ENCODE measurements around the gene SMDT1. TPM values are rescaled to one million over a fixed set of nuclear protein-coding genes. Genes with fewer than 3 reads are reported as not detected.

The SMDT1 gene
- total and polyA plus RNA-seq, 2 of the 4 experiments (the other 2 are of a cell fraction): 2.3 to 15.7 TPM

DNA sequence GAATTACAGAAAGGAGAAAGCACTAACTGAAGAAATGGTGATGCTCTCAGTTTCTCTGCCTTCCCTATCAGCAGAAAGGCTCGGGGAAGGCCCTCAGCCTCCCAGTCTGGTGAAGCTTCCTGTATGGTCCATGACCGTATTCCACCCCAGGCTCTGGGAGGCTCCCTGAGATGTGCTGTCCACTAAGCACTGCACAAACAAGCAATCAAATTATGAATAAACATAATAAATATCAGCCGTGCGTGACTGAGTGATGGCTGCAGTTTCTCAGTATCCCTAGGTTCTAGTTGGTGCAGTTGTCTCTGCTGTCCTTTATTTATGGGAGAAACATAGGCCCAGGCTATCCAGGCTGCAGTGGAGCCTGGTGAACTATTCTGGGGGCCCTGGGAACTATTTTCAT is 3.6 kb downstream of the SMDT1 start:
- ATAC-seq (ENCODE audit: low read depth): no peak
- intact Hi-C loops (cut with micrococcal nuclease): no loop called here

More for the DNA sequence above, 3.6 kb downstream of the SMDT1 start:
- H3K14ac ChIP-seq (replicated peaks; ENCODE audit: low read depth, low read length): no peak overlapping the region
- no CpG with 5 or more reads among the region's 4 CpGs for WGBS, 2 experiments (ENCODE audit: extremely low coverage in 2 of 2, insufficient read length in 1 of 2)
- no peaks in the 10 kb centered on the region for H4K20me1 ChIP-seq (ENCODE audit: insufficient read depth, low read length)
- no peak overlapping the region for H4K8ac ChIP-seq (ENCODE audit: low read depth in 2 of 2, low read length in 2 of 2)
- H3K9me3 ChIP-seq (ENCODE audit: control insufficient read depth, insufficient read depth, low read length): no peaks in the 10 kb centered on the region
- TF ChIP-seq, protein P1, sequence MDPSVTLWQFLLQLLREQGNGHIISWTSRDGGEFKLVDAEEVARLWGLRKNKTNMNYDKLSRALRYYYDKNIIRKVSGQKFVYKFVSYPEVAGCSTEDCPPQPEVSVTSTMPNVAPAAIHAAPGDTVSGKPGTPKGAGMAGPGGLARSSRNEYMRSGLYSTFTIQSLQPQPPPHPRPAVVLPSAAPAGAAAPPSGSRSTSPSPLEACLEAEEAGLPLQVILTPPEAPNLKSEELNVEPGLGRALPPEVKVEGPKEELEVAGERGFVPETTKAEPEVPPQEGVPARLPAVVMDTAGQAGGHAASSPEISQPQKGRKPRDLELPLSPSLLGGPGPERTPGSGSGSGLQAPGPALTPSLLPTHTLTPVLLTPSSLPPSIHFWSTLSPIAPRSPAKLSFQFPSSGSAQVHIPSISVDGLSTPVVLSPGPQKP (IDR thresholded peaks at IDR 0.05; ENCODE audit: borderline replicate concordance, low read depth, low read length): no peak
- no peak for TF ChIP-seq MAZ (IDR thresholded peaks at IDR 0.05; ENCODE audit: borderline replicate concordance, low read depth, low read length)
- TF ChIP-seq CHD1 (IDR thresholded peaks at IDR 0.05; ENCODE audit: low read depth, low read length): no peak
- TF ChIP-seq, protein P2, sequence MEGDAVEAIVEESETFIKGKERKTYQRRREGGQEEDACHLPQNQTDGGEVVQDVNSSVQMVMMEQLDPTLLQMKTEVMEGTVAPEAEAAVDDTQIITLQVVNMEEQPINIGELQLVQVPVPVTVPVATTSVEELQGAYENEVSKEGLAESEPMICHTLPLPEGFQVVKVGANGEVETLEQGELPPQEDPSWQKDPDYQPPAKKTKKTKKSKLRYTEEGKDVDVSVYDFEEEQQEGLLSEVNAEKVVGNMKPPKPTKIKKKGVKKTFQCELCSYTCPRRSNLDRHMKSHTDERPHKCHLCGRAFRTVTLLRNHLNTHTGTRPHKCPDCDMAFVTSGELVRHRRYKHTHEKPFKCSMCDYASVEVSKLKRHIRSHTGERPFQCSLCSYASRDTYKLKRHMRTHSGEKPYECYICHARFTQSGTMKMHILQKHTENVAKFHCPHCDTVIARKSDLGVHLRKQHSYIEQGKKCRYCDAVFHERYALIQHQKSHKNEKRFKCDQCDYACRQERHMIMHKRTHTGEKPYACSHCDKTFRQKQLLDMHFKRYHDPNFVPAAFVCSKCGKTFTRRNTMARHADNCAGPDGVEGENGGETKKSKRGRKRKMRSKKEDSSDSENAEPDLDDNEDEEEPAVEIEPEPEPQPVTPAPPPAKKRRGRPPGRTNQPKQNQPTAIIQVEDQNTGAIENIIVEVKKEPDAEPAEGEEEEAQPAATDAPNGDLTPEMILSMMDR (conservative IDR thresholded peaks at IDR 0.05; ENCODE audit: low read depth, low read length): no peak
- no peak for TF ChIP-seq RAD21 (IDR thresholded peaks at IDR 0.05; ENCODE audit: low read length)
- no peak for TF ChIP-seq SMC3 (IDR thresholded peaks at IDR 0.05; ENCODE audit: low read depth, low read length)
- no peak for TF ChIP-seq MXI1 (IDR thresholded peaks at IDR 0.05; ENCODE audit: borderline replicate concordance, low read depth, low read length)
- TF ChIP-seq, protein P3, sequence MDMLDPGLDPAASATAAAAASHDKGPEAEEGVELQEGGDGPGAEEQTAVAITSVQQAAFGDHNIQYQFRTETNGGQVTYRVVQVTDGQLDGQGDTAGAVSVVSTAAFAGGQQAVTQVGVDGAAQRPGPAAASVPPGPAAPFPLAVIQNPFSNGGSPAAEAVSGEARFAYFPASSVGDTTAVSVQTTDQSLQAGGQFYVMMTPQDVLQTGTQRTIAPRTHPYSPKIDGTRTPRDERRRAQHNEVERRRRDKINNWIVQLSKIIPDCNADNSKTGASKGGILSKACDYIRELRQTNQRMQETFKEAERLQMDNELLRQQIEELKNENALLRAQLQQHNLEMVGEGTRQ (IDR thresholded peaks at IDR 0.05; ENCODE audit: low read depth, low read length): no peak
- TF ChIP-seq NFE2L2 (IDR thresholded peaks at IDR 0.05; ENCODE audit: low read depth, low read length): no peak
- TF ChIP-seq RCOR1 (IDR thresholded peaks at IDR 0.05; ENCODE audit: insufficient replicate concordance, low read length): no peak
- no peak for TF ChIP-seq BHLHE40 (IDR thresholded peaks at IDR 0.05; ENCODE audit: low read depth, low read length)
- no peak for TF ChIP-seq POLR2A (IDR thresholded peaks at IDR 0.05; ENCODE audit: low read depth, low read length)
- no peak for TF ChIP-seq FOS (IDR thresholded peaks at IDR 0.05; ENCODE audit: low read depth, low read length)
- no peak for TF ChIP-seq RFX5 (IDR thresholded peaks at IDR 0.05; ENCODE audit: low read depth, low read length)
- no peak for TF ChIP-seq CEBPB (IDR thresholded peaks at IDR 0.05; ENCODE audit: low read depth, low read length)
- no peak for TF ChIP-seq MAFK (IDR thresholded peaks at IDR 0.05; ENCODE audit: low read depth, low read length)
- BruUV-seq (replicated peaks): no TSS peak
- H4K5ac ChIP-seq (ENCODE audit: low read depth, low read length): no peak overlapping the region
- peaks cover 18% of the 10 kb centered on the region for H3K36me3 ChIP-seq (ENCODE audit: control insufficient read depth, insufficient read depth, low read length)
- H3K23ac ChIP-seq (ENCODE audit: low read depth, low read length): no peak overlapping the region
- no peak overlapping the region for H3K9ac ChIP-seq (ENCODE audit: low read depth, low read length)
- H2AK9ac ChIP-seq (replicated peaks; ENCODE audit: low read depth, low read length, poor library complexity): no peak overlapping the region
- no peak overlapping the region for H3K4ac ChIP-seq (ENCODE audit: low read depth, low read length)
- no peak overlapping the region for H2BK120ac ChIP-seq (ENCODE audit: low read depth, low read length)
- no peak overlapping the region for H2BK15ac ChIP-seq (ENCODE audit: low read depth, low read length)
- no peak overlapping the region for H4K91ac ChIP-seq (ENCODE audit: insufficient read depth, low read depth, low read length)
- H3K4me2 ChIP-seq (ENCODE audit: low read depth, low read length): no peak overlapping the region
- no peak overlapping the region for H2BK20ac ChIP-seq (ENCODE audit: low read depth, low read length)
- no peaks in the 10 kb centered on the region for H3K27me3 ChIP-seq (ENCODE audit: control insufficient read depth, insufficient read depth, low read length)
- no peak overlapping the region for H3K18ac ChIP-seq (ENCODE audit: low read depth, low read length)
- H3K4me3 ChIP-seq (ENCODE audit: insufficient read depth, low read depth, low read length): no peak overlapping the region
- H3K9me1 ChIP-seq (ENCODE audit: insufficient read depth, low read length): 0 out of 2 replicates have a peak, but pooled peaks cover 7% of the 10 kb centered on the region
- dilution Hi-C loops (cut with HindIII; ENCODE audit: low sequenced_read_pairs, unreplicated experiment): no loop called here
- peaks cover 6% of the 10 kb centered on the region for H3K4me1 ChIP-seq (ENCODE audit: control insufficient read depth, insufficient read depth, low read length)
- in situ Hi-C loops (cut with MboI; ENCODE audit: low sequenced_read_pairs): no loop called here
- no peak for DNase-seq
- ChIA-PET POLR2A (ENCODE audit: unreplicated experiment) (no interaction called here), CTCF (no interaction called here)
- no peak overlapping the region for H3K27ac ChIP-seq (ENCODE audit: insufficient read depth, low read length)
- H3K79me1 ChIP-seq (ENCODE audit: low read depth in 1 of 2, low read length in 2 of 2): peaks cover 25 to 55% of the 10 kb centered on the region in 2 experiments
- H2BK5ac ChIP-seq (ENCODE audit: low read depth, low read length, poor library complexity, severe bottlenecking): no peak overlapping the region
- no peak overlapping the region for H3K56ac ChIP-seq (ENCODE audit: extremely low read depth, insufficient read depth, low read length)
- H2AFZ ChIP-seq (replicated peaks; ENCODE audit: low read length, poor library complexity): no peak overlapping the region
- H2AK5ac ChIP-seq (ENCODE audit: low read depth, low read length): no peak overlapping the region
